ENCODE measurements around the gene ITPRIPL2.

ITPRIPL2 gene

GRCh38 chr16:19098173-19098572 is 15.6 kb upstream of the ITPRIPL2 start:
- Histone ChIP-seq H3K27me3 (ENCODE audit: control insufficient read depth, insufficient read depth, low read length) (no peaks in the 10 kb centered on the region), H3K4me3 (ENCODE audit: low read depth, low read length) (no peak overlapping the region), H3K9ac (no peak overlapping the region), H2AFZ (no peak overlapping the region), H3K27ac (no peak overlapping the region), H3K4me2 (ENCODE audit: low read length) (no peak overlapping the region), H3K9me3 (ENCODE audit: control insufficient read depth, low read length) (no peaks in the 10 kb centered on the region), H3K36me3 (ENCODE audit: control insufficient read depth, insufficient read depth, low read length) (no peaks in the 10 kb centered on the region), H3K79me2 (no peaks in the 10 kb centered on the region), H3K4me1 (no peaks in the 10 kb centered on the region)
- TF ChIP-seq CTCF (IDR thresholded peaks at IDR 0.05): no peak

GRCh38 chr16:19102187-19102872 is 11.4 kb upstream of the ITPRIPL2 start:
- Histone ChIP-seq H3K27ac (no peak overlapping the region), H3K9me3 (ENCODE audit: control insufficient read depth, low read length) (no peaks in the 10 kb centered on the region), H3K36me3 (ENCODE audit: control insufficient read depth, insufficient read depth, low read length) (no peaks in the 10 kb centered on the region), H3K27me3 (ENCODE audit: control insufficient read depth, insufficient read depth, low read length) (no peaks in the 10 kb centered on the region), H3K4me2 (ENCODE audit: low read length) (no peak overlapping the region), H2AFZ (no peak overlapping the region), H3K4me3 (ENCODE audit: low read depth, low read length) (no peak overlapping the region), H3K4me1 (no peaks in the 10 kb centered on the region), H3K9ac (no peak overlapping the region), H3K79me2 (no peaks in the 10 kb centered on the region)
- TF ChIP-seq CTCF (IDR thresholded peaks at IDR 0.05): no peak

GRCh38 chr16:19104607-19105006 is 9.2 kb upstream of the ITPRIPL2 start:
- Histone ChIP-seq H3K27me3 (ENCODE audit: control insufficient read depth, insufficient read depth, low read length) (no peaks in the 10 kb centered on the region), H3K36me3 (ENCODE audit: control insufficient read depth, insufficient read depth, low read length) (no peaks in the 10 kb centered on the region), H2AFZ (no peak overlapping the region), H3K9ac (no peak overlapping the region), H3K79me2 (no peaks in the 10 kb centered on the region), H3K9me3 (ENCODE audit: control insufficient read depth, low read length) (no peaks in the 10 kb centered on the region), H3K27ac (no peak overlapping the region), H3K4me2 (ENCODE audit: low read length) (no peak overlapping the region), H3K4me1 (no peaks in the 10 kb centered on the region), H3K4me3 (ENCODE audit: low read depth, low read length) (no peak overlapping the region)
- TF ChIP-seq CTCF (IDR thresholded peaks at IDR 0.05): no peak

- Histone ChIP-seq H3K79me2 (no peaks in the 10 kb centered on the region), H3K27me3 (ENCODE audit: control insufficient read depth, insufficient read depth, low read length) (no peaks in the 10 kb centered on the region), H3K9me3 (ENCODE audit: control insufficient read depth, low read length) (no peaks in the 10 kb centered on the region), H3K4me2 (ENCODE audit: low read length) (no peak overlapping the region), H3K36me3 (ENCODE audit: control insufficient read depth, insufficient read depth, low read length) (no peaks in the 10 kb centered on the region), H3K27ac (no peak overlapping the region), H3K4me1 (no peaks in the 10 kb centered on the region), H3K4me3 (ENCODE audit: low read depth, low read length) (no peak overlapping the region), H3K9ac (no peak overlapping the region), H2AFZ (no peak overlapping the region)
- no peak for TF ChIP-seq CTCF (IDR thresholded peaks at IDR 0.05)
Observed at GRCh38 chr16:19105131-19105530, 8.6 kb upstream of the ITPRIPL2 start.

Measured in parathyroid adenoma (tissue), 2 donors.